ENCODE data around the gene TENT5C.

The TENT5C gene

DNA sequence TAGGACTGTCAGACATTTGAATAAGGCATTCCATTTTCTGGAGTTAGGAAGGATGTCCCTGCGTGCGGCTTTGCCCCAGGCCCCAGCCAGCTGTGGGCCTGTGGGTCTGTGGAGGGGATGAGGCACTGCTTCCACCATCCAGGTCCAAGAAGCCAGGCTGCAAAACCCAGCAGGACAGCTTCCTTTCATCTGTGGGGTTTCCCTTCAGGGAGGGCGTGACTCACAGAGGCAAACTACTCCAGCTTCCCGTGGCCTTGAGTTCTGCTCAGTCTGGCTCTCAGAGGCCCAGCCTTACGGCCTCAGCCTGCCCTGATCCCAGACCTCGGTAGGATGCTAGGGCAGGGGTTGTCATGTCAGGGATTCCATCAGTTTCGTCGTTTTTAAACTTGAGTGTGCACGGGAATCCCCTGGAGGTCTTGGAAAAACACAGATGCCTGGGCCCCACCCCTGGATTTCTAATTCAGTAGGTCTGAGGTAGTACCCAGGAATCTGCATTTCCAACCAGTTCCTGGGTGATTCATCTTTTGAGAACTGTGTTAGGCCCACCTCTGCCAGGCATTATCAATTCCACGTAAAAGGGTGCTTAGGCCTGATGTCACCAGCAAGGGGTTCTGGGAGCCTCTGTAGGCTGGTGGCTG lies 32.3 kb upstream of the TENT5C start:
- DNase-seq = no peak

DNA sequence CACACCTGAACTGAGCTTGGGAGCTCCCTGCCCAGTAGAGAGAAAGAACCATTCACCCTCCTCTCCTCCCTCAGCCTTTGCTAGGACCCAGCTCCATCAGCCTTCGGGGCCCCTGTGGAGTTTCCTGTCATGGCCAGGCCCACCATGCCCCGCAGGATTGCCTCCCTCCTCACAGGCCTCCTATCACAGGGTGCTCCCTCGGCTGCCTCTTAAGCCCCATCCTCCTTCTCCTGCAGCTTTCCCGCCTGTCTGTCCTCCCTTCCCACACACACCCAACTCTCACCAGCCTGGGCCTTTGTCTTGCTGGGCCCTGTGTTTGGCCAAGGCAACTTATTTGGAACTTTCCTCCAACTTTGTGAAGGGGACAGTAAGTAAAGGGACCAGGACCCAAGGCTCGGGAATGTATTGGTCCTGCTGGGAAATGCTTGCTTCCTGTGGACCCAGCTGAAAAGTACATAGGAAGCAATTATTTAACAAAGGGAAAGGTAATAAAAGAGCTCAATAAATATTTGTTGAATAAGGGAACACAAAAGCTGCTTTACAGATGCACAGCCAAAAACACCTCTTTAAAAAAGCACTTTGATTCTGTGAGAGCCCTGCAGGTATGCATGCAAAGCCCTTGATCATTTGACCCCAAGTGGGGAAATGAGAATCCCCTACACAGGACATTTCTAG lies 31.6 kb upstream of the TENT5C start:
- no peak for DNase-seq

DNA sequence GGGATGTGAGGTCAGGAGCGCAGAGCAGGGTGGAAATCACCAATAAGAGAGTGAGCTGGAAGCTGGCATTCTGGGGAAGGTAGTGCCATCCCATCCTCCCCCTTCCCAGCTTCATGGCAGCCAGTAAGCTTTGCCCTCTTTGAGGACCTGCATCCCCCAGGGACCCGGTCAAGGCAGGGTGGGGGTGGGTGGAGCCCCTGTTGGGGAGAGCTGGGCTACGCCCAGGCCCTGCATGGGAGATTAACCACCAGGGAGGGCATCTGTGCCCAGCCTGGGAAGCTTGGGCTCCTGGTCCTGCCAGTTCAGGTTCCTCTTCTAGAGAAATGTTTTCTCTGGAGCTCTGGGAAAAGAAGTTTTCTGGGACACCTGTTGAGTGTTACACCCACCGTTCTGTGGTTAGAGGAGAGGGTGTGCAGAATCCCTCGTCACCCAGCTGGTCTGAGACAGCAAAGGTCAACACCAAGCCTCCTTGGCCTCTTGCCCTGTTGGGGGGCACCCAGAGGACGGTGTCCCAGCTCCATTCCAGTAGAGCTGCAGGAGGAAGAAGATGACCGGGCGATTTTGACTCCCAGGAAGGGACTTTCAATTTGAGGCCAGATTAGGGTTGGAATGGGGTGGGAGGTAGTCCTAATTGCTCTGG lies 30.1 kb upstream of the TENT5C start:
- DNase-seq = no peak

DNA sequence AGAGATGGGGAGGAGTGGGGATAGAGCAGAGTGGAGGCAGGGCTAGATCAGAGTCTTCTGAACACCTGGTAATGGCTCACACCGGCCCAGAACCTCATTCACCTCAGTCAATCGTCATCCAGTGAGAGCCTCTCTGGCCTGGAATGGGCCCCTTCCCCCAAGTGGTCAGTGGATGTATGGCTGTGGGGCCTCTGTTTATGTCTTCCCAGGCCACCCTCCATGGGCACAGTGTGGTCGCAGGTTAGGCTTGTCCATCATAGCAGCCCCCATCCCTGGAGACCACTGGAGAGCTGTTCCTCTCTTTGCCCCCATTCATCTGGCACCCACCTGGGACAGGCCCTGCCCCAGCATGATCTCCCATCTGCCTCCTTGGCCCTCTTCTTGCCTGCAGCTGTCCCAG lies 29.6 kb upstream of the TENT5C start:
- no peak for DNase-seq

DNA sequence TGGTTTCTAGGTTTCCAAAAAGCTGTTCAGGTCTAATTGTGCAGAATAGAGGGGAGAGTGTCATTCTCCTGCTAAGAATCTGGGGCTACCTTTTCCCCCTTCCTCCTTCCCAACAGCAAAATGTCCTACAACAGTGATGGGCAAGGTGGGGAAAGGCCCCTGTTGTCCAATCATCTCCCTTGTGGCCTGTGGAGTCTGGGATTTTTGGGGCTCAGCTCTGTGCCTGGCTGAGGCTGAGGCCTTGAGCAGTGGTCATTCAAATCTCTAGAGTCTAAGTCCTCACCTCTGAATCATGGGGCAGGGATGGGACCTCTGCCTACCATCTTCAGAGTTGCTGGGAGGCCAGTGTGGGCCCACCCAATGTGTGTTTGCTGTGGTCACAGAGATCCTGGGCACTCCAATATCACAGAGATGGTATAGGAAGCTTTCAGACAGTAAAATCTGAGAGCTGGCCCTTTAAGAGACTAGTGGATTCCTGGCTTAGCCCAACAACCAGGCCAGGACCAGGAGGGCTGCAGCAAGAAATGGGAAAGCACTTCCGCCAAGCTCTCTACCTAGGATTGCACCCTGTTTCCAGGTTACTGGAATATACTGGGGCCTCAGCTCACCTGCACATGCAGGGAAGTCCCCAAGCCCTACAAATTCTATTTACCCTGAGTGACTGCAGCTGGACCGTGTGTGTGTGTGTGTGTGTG lies 28.5 kb upstream of the TENT5C start:
- DNase-seq = no peak

DNA sequence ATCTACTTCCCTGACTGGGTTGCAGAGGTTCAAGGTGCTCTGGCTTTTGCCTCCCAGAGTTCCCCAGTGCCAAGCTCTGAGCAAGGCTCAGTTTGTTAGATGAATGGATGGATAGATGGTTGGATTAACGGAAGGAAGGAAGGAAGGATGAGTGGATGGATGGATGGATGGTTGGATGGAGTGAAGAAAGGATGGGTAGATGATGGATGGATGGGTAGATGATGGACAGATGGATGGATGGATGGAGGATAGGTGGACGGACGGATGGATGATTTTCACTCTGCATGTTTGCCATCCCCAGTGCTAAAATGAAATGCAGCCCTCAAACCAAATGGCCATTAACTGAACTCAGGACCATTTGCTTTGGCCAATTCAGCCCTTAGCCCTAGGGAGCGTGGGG lies 27.4 kb upstream of the TENT5C start:
- DNase-seq = no peak

DNA sequence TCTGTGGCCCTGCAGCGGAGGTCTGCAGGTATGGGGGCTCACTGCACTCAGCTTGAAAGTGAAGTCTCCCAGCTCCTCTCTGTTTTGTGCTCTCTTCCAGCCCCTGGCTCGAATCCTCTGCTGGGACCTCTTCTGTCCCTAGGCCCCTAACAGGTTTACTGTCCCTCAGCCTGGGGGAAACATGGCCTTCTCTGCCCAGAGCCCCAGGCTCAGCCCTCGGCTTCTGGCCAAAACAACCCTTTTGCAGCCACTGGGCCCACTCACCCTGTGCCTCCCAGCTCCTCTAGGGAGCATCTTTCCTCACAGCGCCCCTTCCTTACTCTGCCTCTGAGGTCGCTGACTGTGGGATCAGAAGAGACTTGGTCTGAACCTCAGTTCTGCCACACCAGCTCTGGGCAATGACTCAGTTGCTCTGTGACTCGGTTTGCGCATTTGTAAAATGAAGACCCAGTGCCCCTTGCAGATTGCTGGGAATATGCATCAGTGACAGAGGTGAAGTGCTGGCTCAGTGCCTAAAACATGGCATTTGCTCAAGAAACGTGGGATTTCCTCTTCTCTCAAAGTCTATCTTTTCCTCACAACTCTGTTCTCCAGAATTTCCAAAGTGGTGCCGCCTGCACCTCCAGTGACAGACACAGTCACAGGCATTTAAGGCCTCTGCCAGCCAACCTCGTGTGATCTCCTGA lies 26.5 kb upstream of the TENT5C start:
- no peak for DNase-seq

DNA sequence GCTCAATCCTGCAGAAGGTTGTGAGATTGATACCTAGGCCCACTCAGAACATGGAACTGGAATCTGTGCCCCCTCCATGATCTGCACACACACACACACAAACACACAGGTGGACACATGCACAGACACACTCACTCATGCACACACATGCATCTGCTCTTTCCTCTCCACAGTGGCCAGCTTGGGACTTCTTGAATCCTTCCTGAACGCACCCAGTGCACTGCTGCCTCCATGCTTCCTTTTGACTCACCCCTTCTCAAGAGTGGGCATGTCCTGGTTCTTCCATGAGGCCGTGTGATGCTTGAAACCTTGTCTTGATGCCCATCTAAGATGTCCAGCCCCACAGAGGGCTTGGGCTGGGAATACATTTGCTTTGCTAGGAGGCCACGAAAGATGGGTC lies 25.4 kb upstream of the TENT5C start:
- DNase-seq = no peak

DNA sequence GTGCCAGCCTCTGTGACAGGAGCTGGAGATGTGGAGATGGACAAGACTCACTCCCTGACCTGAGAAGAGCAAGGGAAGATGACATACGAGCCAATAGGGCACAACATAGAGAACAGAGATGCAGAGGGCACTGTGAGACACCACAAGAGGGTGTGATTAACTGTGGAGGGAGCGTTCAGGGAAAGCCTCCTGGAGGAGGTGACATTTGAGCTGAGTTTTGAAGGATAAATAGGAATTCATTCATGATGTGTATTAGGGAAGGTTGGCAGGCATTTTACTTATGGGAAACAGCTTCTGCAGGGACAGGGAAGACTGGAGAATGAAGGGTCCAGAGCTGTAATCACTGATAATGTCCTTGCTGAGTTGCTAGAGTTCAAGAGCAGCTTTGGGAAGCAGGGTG lies 25.0 kb upstream of the TENT5C start:
- DNase-seq = no peak

DNA sequence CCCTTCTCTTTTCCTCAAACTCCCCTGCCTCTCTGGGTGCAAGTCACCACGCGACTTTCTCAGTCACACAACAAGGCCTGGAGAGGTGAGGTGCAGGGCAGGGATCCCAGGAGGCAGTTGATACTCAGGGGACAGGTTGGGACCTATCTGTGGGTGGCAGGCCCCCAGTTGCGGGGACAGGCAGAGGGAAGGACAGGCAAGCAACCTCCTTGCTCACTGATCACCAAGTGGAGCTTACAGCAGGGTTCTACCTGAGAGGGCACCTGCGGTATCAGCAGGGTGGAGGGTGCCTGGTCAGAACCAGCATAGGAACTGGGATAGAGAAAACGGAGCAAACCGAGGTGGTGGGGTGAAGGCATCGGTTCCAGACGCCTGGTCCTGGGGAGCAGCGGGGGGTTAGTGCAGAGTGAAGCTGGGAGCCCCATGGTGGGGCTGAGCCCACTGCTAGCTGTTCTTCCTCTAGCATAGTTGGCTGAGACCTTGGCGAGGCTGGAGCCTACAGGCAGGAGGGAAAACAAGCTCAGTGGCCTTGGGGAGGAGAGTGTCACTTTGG lies 24.4 kb upstream of the TENT5C start:
- DNase-seq = no peak

DNA sequence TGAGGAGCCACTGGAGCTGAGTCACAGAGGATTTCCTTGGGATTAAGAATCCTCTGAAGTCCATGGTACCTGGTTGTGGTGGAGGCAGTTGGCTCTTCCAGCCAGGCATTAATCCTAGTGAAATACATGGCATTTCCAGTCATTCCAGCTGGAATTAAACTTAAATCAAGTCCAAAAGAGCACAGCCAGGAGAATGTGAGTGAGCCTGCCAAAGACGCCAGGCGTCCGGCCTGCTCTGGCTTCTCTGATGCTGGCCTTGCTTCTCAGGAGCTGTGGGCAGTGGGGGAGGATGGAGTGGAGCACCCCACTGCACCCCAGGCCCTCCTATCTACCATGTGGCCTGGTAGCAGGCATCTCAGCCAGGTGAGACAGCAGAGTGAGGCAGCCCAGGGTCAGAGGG lies 23.4 kb upstream of the TENT5C start:
- DNase-seq = no peak

DNA sequence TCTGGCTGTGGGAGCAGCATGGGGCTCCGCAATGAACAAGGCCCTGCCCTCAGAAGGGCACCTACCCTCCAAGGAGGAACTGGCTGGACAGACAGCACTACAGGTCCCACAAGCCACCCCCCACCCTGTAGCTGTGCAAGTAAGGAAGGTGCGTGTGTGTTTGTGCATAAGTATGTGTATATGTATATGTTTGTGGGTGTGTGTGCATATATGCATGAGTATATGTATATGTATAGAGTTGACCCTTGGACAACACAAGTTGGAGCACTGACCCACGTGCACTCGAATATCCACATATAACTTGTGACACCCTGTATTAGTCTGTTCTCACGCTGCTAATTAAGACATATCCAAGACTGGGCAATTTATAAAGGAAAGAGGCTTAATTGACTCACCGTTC lies 22.6 kb upstream of the TENT5C start:
- no peak for DNase-seq

DNA sequence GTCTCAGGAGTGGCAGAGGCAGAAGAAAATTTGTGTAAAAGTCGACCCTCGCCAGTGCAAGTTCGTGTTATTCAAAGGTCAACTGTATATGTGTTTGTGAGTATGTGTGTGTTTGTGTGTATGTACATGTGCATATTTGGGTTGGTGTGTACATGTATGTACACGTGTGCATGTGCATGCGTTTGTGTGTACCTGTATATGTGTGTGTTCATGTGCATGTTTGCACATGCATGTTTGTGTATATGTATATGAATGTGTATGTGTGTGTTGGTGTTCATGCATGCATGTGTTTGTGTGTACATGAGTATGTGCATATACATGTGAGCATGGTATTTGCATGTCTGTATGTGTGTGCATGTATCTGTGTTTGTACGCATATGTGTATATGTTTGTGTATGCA lies 21.7 kb upstream of the TENT5C start:
- no peak for DNase-seq

DNA sequence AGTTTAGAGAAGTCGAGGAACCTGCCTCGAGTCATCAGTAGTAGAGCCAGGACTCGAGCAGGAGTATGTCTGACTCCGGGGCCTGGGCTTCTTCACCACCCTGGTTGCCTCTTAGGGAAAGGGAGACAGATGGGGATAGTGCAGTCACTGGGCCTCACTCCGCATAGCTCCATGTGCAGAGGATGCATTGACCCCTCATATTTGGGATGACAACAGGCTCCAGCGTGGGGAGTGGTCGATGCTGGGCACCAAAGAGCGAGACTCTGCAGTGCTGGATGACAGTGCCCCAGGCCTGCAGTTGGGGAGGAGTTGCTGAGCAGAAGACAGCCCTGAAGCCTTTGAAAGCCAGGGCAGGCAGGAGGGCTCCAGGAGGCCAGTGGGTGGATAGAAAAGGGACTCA lies 20.8 kb upstream of the TENT5C start:
- DNase-seq = no peak

DNA sequence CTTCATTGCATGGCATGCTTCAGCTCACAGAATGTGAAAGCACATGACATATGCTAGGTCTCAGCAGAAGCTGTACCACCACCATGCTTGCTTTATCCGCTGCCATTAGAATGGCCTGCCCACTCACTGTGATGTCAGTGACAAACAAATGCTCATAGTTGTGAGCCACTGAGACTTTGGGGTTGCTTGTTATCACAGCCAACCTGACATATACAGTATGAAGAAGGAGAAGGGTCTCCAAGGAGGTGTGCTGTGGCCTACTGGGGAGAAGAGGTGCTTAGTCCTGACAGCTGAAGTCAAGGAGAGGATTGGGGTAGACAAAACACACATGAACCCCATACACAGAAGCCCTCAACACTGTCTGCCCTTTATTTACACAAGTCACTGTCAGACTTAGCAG lies 19.5 kb upstream of the TENT5C start:
- no peak for DNase-seq

DNA sequence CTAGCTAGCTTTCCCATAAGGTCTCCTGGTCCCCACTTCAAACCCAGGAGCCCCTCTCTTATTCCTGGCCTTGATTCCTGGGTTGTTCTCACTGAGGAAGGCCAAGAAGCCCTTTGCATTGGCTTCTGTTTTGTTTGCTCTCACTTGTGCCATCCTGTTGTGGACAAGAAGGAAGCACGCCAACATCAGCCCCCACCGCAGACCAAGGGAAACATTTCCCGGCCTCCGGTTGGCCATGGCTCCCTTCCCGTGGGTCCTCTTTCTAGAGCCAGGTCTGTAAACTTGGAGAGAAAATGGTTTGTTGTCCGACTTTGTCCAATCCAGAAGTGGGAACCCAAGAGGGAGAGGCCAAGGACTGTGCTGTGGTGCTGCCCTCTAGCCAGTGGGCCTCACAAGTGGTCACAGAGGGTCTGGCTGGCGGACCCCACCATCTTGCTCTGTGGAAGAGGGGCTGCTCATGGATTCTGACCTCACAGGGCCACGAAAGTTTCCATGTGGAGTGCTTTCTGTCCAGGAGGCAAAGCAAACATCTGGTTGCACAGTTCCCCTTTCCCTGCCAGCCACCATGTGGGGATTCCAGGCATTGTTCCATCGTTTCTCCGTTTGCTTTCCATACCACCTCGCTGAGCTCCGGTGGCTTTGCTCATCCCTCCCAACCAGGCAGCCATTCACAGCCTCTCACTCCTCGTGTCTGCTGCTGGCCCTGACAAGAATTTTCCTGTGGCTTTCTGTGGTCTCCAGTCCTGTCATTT lies 18.9 kb upstream of the TENT5C start:
- DNase-seq = no peak

DNA sequence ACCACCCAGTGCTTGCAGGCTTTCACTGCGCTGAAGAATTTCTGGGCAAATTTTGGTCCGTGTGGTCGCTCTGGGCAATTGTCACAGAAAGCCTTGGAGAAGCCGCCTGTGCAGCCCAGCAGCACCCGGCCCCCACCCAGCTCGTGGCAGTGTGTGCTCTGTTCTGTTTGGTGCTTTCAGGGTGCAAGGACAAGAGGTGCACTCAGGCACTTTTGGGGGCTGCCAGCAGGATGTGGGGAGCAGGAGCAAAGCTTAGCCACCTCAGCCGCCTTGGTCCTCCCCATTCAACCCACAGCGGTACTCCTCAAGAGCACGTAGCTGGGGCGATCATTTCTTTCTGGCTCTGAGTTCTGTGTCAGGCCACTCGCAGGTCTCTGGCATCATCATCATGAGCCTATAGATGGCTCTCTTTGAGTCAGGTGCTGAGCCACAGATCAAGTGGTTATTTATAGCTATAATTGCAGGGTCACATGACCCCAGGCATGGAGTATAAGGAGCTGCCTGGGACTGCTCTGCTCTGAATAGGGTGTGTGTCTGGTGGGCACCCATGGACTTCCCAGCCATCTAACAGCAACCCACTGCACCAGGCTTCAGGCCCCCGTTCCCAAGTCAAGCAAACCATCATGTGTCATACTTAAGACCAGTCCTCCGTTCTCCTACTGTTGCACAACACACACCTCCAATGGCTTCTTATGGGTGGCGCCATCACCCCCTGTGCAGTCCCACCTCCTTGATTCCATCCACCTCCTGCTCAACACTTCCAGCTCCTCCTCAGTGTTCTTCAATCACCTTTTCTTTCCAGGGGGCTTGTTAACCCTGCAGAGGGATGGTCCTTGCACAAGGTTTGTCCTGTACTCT lies 18.1 kb upstream of the TENT5C start:
- DNase-seq = no peak

DNA sequence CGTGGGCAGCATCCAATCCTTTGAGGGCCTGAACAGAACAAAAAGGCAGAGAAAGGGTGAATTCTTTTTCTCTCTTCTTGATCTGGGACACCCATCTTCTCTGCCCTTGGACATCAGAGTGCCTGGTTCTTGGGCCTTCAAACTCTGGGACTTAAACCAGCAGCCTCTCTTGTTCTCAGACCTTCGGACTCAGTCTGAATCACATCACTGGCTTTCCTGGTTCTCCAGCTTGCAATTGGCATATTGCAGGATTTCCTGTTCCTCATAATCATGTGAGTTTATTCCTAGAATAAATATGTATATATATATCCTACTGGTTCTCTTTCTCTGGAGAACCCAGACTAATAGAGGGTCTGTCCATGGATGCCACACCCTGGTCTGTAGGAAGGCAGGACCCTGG lies 16.3 kb upstream of the TENT5C start:
- DNase-seq = no peak

DNA sequence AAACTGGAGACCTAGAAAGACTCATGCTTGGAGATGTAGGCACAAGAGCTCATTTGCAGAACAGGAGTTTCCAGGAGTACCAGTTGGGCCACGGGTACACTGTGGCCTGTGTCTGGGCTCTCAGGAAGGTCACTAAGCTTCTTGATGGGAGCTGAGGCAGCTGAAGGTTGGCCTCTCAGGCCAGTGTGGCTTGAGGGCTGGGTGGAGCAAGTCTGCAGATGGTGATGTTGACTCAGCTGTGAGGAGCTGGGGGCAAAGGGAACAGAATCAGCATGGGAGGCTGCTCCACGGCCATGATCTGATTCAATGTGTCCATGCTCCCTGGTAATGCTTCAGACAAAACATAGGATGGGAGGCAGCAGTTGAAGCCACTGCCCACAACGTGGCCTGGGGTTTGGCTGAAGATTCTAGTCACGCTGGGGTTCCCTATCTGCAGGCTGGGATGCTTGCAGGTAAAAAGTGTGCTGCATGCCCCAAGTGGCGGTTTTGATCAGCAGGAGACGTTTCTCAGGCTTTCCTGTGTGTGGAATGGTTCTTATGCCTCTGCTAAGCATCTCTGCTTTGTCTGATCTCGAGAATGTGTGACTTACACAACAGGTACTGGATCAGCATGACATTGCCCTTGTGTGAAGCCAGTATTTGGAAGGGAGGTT lies 15.4 kb upstream of the TENT5C start:
- DNase-seq = no peak

DNA sequence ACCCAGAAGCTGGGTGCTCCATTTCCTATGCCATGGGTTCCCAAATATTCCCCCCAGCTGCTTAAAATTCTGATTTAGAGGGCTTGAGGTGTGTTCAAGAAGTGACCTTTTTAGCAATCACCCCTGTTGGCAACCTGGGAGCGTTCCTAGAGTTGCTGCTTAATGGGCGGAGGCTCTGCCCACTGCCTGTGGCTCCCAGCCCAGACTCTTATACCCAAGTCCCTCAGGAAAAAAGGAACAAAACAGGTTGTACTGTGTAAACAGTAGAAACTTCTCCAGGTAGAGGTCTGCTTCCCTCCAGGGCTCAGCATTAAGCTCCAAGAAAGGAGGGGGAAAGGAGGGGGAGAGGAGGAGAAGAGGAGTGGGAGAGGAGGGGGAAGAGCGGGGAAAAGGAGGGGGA lies 14.6 kb upstream of the TENT5C start:
- peak; percentile 21 for DNase-seq

DNA sequence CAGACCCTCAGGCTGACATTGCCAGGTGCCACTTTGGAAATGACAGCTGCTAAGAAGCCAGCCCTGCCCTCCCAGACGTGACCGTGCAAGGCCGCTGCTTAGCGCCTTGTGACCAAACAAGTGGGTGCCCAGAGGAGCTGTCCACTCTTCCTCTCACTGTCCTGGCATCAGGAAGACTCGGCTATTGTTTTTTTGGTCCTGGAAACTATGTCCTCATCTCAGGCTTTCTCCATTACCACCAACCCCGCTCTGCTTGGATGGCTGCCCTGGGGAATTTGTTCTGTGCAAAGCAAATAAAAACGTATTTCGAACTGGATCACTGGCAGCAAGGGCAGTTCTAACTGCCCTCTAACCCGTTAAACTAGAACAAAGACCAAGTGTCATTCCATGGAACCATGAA lies 13.7 kb upstream of the TENT5C start:
- no peak for DNase-seq
